T-helper 17 cell (primary cell): Measurements from ENCODE around the gene ARL10. TPM values are rescaled to one million over a fixed set of nuclear protein-coding genes. Genes with fewer than 3 reads are reported as not detected.

ENCODE experiments used
- ATAC-seq: fragments of 150-1000 bp; cut with Tn5 transposase; 2 replicates; pipeline ENCODE4 v1.10.0; 2021; ENCODE audit warnings: mild to moderate bottlenecking, moderate library complexity
- DNase-seq, 3 donors: peaks; one replicate each; pipeline versions ENCODE4 v3.0.0 to v3.0.0-alpha.2; 2020 to 2021
- H3K9me3 ChIP-seq: one replicate; pipeline ENCODE4 v1.7.0; 2013; ENCODE audit warnings: low read length, mild to moderate bottlenecking; ENCODE audit not compliant: control insufficient read depth, poor library complexity, severe bottlenecking
- H3K27ac Mint-ChIP-seq: one replicate; pipeline ENCODE4 v1.8.0; 2022; ENCODE audit warnings: mild to moderate bottlenecking, moderate library complexity, mixed read lengths
- H3K27me3 Mint-ChIP-seq: one replicate; pipeline ENCODE4 v1.8.0; 2022; ENCODE audit warnings: mixed read lengths
- H3K36me3 Mint-ChIP-seq: one replicate; pipeline ENCODE4 v1.8.0; 2022; ENCODE audit warnings: low read depth, mixed read lengths
- H3K4me1 Mint-ChIP-seq: one replicate; pipeline ENCODE4 v1.8.0; 2022; ENCODE audit warnings: mild to moderate bottlenecking, mixed read lengths
- H3K4me3 Mint-ChIP-seq: one replicate; pipeline ENCODE4 v1.8.0; 2022; ENCODE audit warnings: mild to moderate bottlenecking, moderate library complexity, mixed read lengths
- total RNA-seq, 4 donors: library from RNA in 2 of 4; stranded (reverse) in 2 of 4; gene quantifications; one replicate each; pipeline ENCODE4 v1.2.3 and lab custom pipeline; 2022 to 2026

The ARL10 gene
- total RNA-seq = 1 to 10 TPM; 7.3 to 7.6 TPM
- total RNA-seq (lab: John Stamatoyannopoulos, UW) = 6.8 to 11.5 reads per million in 2 donors

GRCh38 chr5:176365351-176366231, at the start of gene ARL10:
ARL10 (plus strand) TSS chr5:176365487; CDS start chr5:176365564, 77 bp downstream.
- DNase-seq (peak; percentile 14 to 50 (median 49)), ATAC-seq (peak; percentile 26)
- peak within 1 kb of the TSS; percentile 85 for H3K4me3 Mint-ChIP-seq
- H3K27me3 Mint-ChIP-seq = no peaks in the 10 kb centered on the region
- no peaks in the 10 kb centered on the region for H3K36me3 Mint-ChIP-seq
- no peaks in the 10 kb centered on the region for H3K9me3 ChIP-seq
- H3K4me1 Mint-ChIP-seq = peaks cover 18% of the 10 kb centered on the region
- H3K27ac Mint-ChIP-seq = peak within 1 kb of the TSS; percentile 51

- no peak for ATAC-seq
- no peak overlapping the region for H3K4me3 Mint-ChIP-seq
- no peak for DNase-seq
- no peaks in the 10 kb centered on the region for H3K27me3 Mint-ChIP-seq
- H3K36me3 Mint-ChIP-seq = peaks cover 7% of the 10 kb centered on the region
- H3K9me3 ChIP-seq = no peaks in the 10 kb centered on the region
- H3K4me1 Mint-ChIP-seq = peaks cover 2% of the 10 kb centered on the region
- no peak overlapping the region for H3K27ac Mint-ChIP-seq
Observed at GRCh38 chr5:176317534-176318374, 47.5 kb upstream of the ARL10 start.

- H3K36me3 Mint-ChIP-seq = peaks cover 4% of the 10 kb centered on the region
- no peak for DNase-seq
- H3K4me3 Mint-ChIP-seq = no peak overlapping the region
- no peak overlapping the region for H3K27ac Mint-ChIP-seq
- no peak for ATAC-seq
- H3K27me3 Mint-ChIP-seq = no peaks in the 10 kb centered on the region
- no peaks in the 10 kb centered on the region for H3K9me3 ChIP-seq
- H3K4me1 Mint-ChIP-seq = peaks cover 2% of the 10 kb centered on the region
Observed at GRCh38 chr5:176319827-176320554, 45.3 kb upstream of the ARL10 start.

GRCh38 chr5:176320577-176320976, 44.7 kb upstream of the ARL10 start:
- no peak overlapping the region for H3K4me3 Mint-ChIP-seq
- DNase-seq (no peak), ATAC-seq (no peak)
- no peaks in the 10 kb centered on the region for H3K9me3 ChIP-seq
- H3K27ac Mint-ChIP-seq = no peak overlapping the region
- H3K4me1 Mint-ChIP-seq = peaks cover 2% of the 10 kb centered on the region
- H3K27me3 Mint-ChIP-seq = no peaks in the 10 kb centered on the region
- peaks cover 4% of the 10 kb centered on the region for H3K36me3 Mint-ChIP-seq

GRCh38 chr5:176334031-176334770, 31.1 kb upstream of the ARL10 start:
- no peak overlapping the region for H3K4me3 Mint-ChIP-seq
- no peak for DNase-seq
- no peaks in the 10 kb centered on the region for H3K4me1 Mint-ChIP-seq
- ATAC-seq = no peak
- H3K27me3 Mint-ChIP-seq = no peaks in the 10 kb centered on the region
- H3K27ac Mint-ChIP-seq = no peak overlapping the region
- H3K36me3 Mint-ChIP-seq = peaks cover 7% of the 10 kb centered on the region
- no peaks in the 10 kb centered on the region for H3K9me3 ChIP-seq

GRCh38 chr5:176337913-176338312, 27.4 kb upstream of the ARL10 start:
- H3K27me3 Mint-ChIP-seq = no peaks in the 10 kb centered on the region
- peaks cover 7% of the 10 kb centered on the region for H3K36me3 Mint-ChIP-seq
- H3K4me1 Mint-ChIP-seq = peaks cover 8% of the 10 kb centered on the region
- H3K27ac Mint-ChIP-seq = no peak overlapping the region
- H3K4me3 Mint-ChIP-seq = no peak overlapping the region
- no peak for ATAC-seq
- no peak for DNase-seq
- H3K9me3 ChIP-seq = no peaks in the 10 kb centered on the region

GRCh38 chr5:176339304-176339703, 26.0 kb upstream of the ARL10 start:
- H3K4me1 Mint-ChIP-seq = peaks cover 8% of the 10 kb centered on the region
- ATAC-seq (no peak), DNase-seq (no peak)
- no peaks in the 10 kb centered on the region for H3K27me3 Mint-ChIP-seq
- H3K4me3 Mint-ChIP-seq = no peak overlapping the region
- H3K36me3 Mint-ChIP-seq = peaks cover 5% of the 10 kb centered on the region
- no peaks in the 10 kb centered on the region for H3K9me3 ChIP-seq
- no peak overlapping the region for H3K27ac Mint-ChIP-seq

- Mint-ChIP-seq H3K4me3 (no peak overlapping the region), H3K36me3 (peaks cover 4% of the 10 kb centered on the region), H3K27ac (peak overlapping the region; percentile 46), H3K27me3 (no peaks in the 10 kb centered on the region), H3K4me1 (peaks cover 8% of the 10 kb centered on the region)
- H3K9me3 ChIP-seq = no peaks in the 10 kb centered on the region
- ATAC-seq (no peak), DNase-seq (no peak)
Observed at GRCh38 chr5:176341325-176342157, 23.7 kb upstream of the ARL10 start.

- Mint-ChIP-seq H3K36me3 (no peaks in the 10 kb centered on the region), H3K27ac (peak overlapping the region; percentile 46), H3K4me3 (no peak overlapping the region), H3K27me3 (no peaks in the 10 kb centered on the region), H3K4me1 (peaks cover 8% of the 10 kb centered on the region)
- DNase-seq (no peak), ATAC-seq (no peak)
- no peaks in the 10 kb centered on the region for H3K9me3 ChIP-seq
Observed at GRCh38 chr5:176342158-176342483, 23.2 kb upstream of the ARL10 start.

GRCh38 chr5:176342766-176343458, 22.4 kb upstream of the ARL10 start:
- Mint-ChIP-seq H3K4me1 (peaks cover 8% of the 10 kb centered on the region), H3K27me3 (no peaks in the 10 kb centered on the region), H3K27ac (peak overlapping the region; percentile 12), H3K4me3 (no peak overlapping the region), H3K36me3 (peaks cover under 1% of the 10 kb centered on the region)
- ATAC-seq (no peak), DNase-seq (no peak)
- H3K9me3 ChIP-seq = no peaks in the 10 kb centered on the region

- H3K9me3 ChIP-seq = no peaks in the 10 kb centered on the region
- peaks cover 14% of the 10 kb centered on the region for H3K36me3 Mint-ChIP-seq
- no peaks in the 10 kb centered on the region for H3K27me3 Mint-ChIP-seq
- peaks cover 23% of the 10 kb centered on the region for H3K4me1 Mint-ChIP-seq
- DNase-seq (no peak), ATAC-seq (no peak)
- H3K4me3 Mint-ChIP-seq = no peak overlapping the region
- peak overlapping the region; percentile 37 for H3K27ac Mint-ChIP-seq
Observed at GRCh38 chr5:176350416-176350815, 14.9 kb upstream of the ARL10 start.
